HG03103 (cell line): ENCODE results near the gene MAP2K7.
A peak's percentile ranks its signal among the peaks of the same experiment; 100 is the strongest.
"Not testable (repeated sequence)": the region's sequence is repeated elsewhere in the genome, so short reads cannot be mapped to it uniquely, and the experiment has no call there.

ENCODE experiments used
- ATAC-seq: cut with Tn5 transposase; IDR thresholded peaks from one replicate; pipeline ENCODE4 v1.9.1; 2021; ENCODE audit warnings: low read depth; ENCODE audit not compliant: unreplicated experiment

Gene MAP2K7

GRCh38 chr19:7918062-7918614 lies 14.5 kb downstream of the MAP2K7 start:
- ATAC-seq, result not testable (repeated sequence)

GRCh38 chr19:7918615-7919421 lies 15.1 kb downstream of the MAP2K7 start:
- ATAC-seq, result no peak

GRCh38 chr19:7919610-7920518 lies 16.2 kb downstream of the MAP2K7 start, which contains the start of gene SNAPC2:
Gene SNAPC2, plus strand, starts transcription at chr19:7920338. Its CDS starts 29 bp downstream, at chr19:7920367.
- ATAC-seq, result peak; percentile 47

- peak; percentile 37 for ATAC-seq
Measured at GRCh38 chr19:7920519-7921301, 17.0 kb downstream of the MAP2K7 start.

GRCh38 chr19:7921302-7921966 lies 17.8 kb downstream of the MAP2K7 start:
- no peak for ATAC-seq

- no peak for ATAC-seq
Measured at GRCh38 chr19:7921967-7922835, 18.5 kb downstream of the MAP2K7 start.

- ATAC-seq, result no peak
Measured at GRCh38 chr19:7922836-7923195, 19.1 kb downstream of the MAP2K7 start.

GRCh38 chr19:7923295-7924191 lies 19.9 kb downstream of the MAP2K7 start:
- ATAC-seq, result no peak

GRCh38 chr19:7924241-7924640 lies 20.6 kb downstream of the MAP2K7 start:
- no peak for ATAC-seq

- no peak for ATAC-seq
Measured at GRCh38 chr19:7924651-7925170, 21.0 kb downstream of the MAP2K7 start.

GRCh38 chr19:7925171-7925851 lies 21.6 kb downstream of the MAP2K7 start:
- no peak for ATAC-seq

GRCh38 chr19:7926021-7926726 lies 22.5 kb downstream of the MAP2K7 start, which contains the start of gene CTXN1:
Gene CTXN1, minus strand, starts transcription at chr19:7926135. Its CDS starts 597 bp downstream, at chr19:7925538.
- no peak for ATAC-seq

GRCh38 chr19:7926727-7927604 lies 23.3 kb downstream of the MAP2K7 start:
- no peak for ATAC-seq

- ATAC-seq, result no peak
Measured at GRCh38 chr19:7927605-7928333, 24.1 kb downstream of the MAP2K7 start.

- no peak for ATAC-seq
Measured at GRCh38 chr19:7928334-7928706, 24.6 kb downstream of the MAP2K7 start.
